CD8-positive, alpha-beta memory T cell (primary cell): ENCODE results near the gene MYLK2. TPM values are rescaled to one million over a fixed set of nuclear protein-coding genes. Genes with fewer than 3 reads are reported as not detected.
"Not testable (repeated sequence)": the region's sequence is repeated elsewhere in the genome, so short reads cannot be mapped to it uniquely, and the experiment has no call there.

ENCODE experiments used
- CTCF ChIA-PET: fragments of 350-600 bp; sonication (Branson Sonifier 250); formaldehyde crosslinking; loops from one replicate; lab custom pipeline; 2021; ENCODE audit warnings: antibody characterized with exemption; lab: Charles Lee
- POLR2A ChIA-PET: fragments of 350-600 bp; sonication (Branson Sonifier 250); formaldehyde crosslinking; loops from one replicate; lab custom pipeline; 2021; ENCODE audit warnings: antibody characterized with exemption; lab: Charles Lee
- DNase-seq, 5 donors: peaks; one replicate each; pipeline versions ENCODE4 v3.0.0 to v3.0.0-alpha.2; 2020 to 2022; ENCODE audit warnings: mixed read lengths in 1 of 5
- H3K27ac ChIP-seq: one replicate; pipeline ENCODE4 v1.7.0; 2013; ENCODE audit warnings: low read depth, mild to moderate bottlenecking, low read length, moderate library complexity
- H3K27me3 ChIP-seq: 2 replicates; pipeline ENCODE4 v1.7.0; 2013; ENCODE audit warnings: low read length, mild to moderate bottlenecking; ENCODE audit not compliant: insufficient read depth, poor library complexity, severe bottlenecking
- H3K36me3 ChIP-seq: 2 replicates; pipeline ENCODE4 v1.7.0; 2013; ENCODE audit warnings: mild to moderate bottlenecking, low read length, moderate library complexity; ENCODE audit not compliant: insufficient read depth
- H3K4me1 ChIP-seq: 2 replicates; pipeline ENCODE4 v1.7.0; 2013; ENCODE audit warnings: mild to moderate bottlenecking, low read length, moderate library complexity; ENCODE audit not compliant: insufficient read depth
- H3K4me3 ChIP-seq: 2 replicates; pipeline ENCODE4 v1.7.0; 2013; ENCODE audit warnings: mild to moderate bottlenecking, low read length
- H3K9me3 ChIP-seq: 2 replicates; pipeline ENCODE4 v1.7.0; 2013; ENCODE audit warnings: mild to moderate bottlenecking, low read length
- H3K27ac Mint-ChIP-seq, 8 donors: one replicate each; pipeline ENCODE4 v1.8.0; 2020 to 2021; ENCODE audit warnings: mixed read lengths in 8 of 8, mild to moderate bottlenecking in 6 of 8, inconsistent platforms in 3 of 8, moderate library complexity in 3 of 8
- H3K27me3 Mint-ChIP-seq, 2 donors: one replicate each; pipeline ENCODE4 v1.8.0; 2020 to 2021; ENCODE audit warnings: mixed read lengths in 2 of 2, mild to moderate bottlenecking in 1 of 2, moderate library complexity in 1 of 2
- H3K36me3 Mint-ChIP-seq, 3 donors: one replicate each; pipeline ENCODE4 v1.8.0; 2020 to 2021; ENCODE audit warnings: mixed read lengths in 3 of 3, inconsistent platforms in 1 of 3, mild to moderate bottlenecking in 1 of 3
- H3K4me1 Mint-ChIP-seq, 3 donors: one replicate each; pipeline ENCODE4 v1.8.0; 2020 to 2021; ENCODE audit warnings: mixed read lengths in 3 of 3, inconsistent platforms in 1 of 3, mild to moderate bottlenecking in 1 of 3
- H3K4me3 Mint-ChIP-seq, 7 donors: one replicate each; pipeline ENCODE4 v1.8.0; 2020 to 2021; ENCODE audit warnings: mixed read lengths in 7 of 7, mild to moderate bottlenecking in 6 of 7, moderate library complexity in 4 of 7, inconsistent platforms in 2 of 7
- H3K9me3 Mint-ChIP-seq, 5 donors: one replicate each; pipeline ENCODE4 v1.8.0; 2020 to 2022; ENCODE audit warnings: mixed read lengths in 5 of 5, mild to moderate bottlenecking in 3 of 5, moderate library complexity in 2 of 5, inconsistent platforms in 1 of 5
- polyA plus RNA-seq: library from polyadenylated mRNA; unstranded; fragments of 300-500 nt; fragmentation: Illumina TruSeq; gene quantifications from one replicate; pipeline ENCODE4 v1.2.3, GENCODE V29; 2021
- total RNA-seq, 2 experiments: library from RNA; stranded (reverse); gene quantifications; one replicate each; pipeline ENCODE4 v1.2.3, GENCODE V29; 2021

MYLK2 gene
- total and polyA plus RNA-seq, 3 experiments from 2014 or later: 0.13 to 0.24 TPM; not detected in 1

DNA sequence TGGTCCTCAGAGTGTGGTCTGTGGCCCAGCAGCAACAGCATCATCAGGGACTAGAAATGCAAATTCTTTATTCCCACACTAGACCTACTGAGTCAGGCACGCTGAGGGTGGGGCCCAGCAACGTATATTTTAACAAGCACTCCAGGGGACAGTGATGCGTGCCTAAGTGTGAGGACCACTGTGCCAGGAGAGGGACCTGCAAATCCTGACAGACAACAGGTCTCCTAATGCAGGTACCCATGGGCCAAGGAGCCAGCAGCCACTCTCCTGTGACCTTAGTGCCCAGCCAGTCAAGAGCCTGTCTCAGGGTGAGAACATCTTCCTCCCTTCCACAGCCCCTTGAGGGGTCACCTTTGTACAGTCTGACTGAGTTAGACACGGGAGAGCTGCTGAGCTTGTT, 8.0 kb upstream of the MYLK2 start:
- Mint-ChIP-seq H3K4me3 (no peak overlapping the region), H3K27me3 (peaks cover 0 to 4% of the 10 kb centered on the region in 2 donors), H3K9me3 (no peaks in the 10 kb centered on the region), H3K27ac (no peak overlapping the region), H3K4me1 (no peaks in the 10 kb centered on the region), H3K36me3 (no peaks in the 10 kb centered on the region)
- no peaks in the 10 kb centered on the region for H3K4me1 ChIP-seq
- no peak for DNase-seq
- H3K27ac ChIP-seq: no peak overlapping the region
- H3K36me3 ChIP-seq: no peaks in the 10 kb centered on the region
- H3K9me3 ChIP-seq: no peaks in the 10 kb centered on the region
- ChIA-PET CTCF (no interaction called here), POLR2A (no interaction called here)
- H3K27me3 ChIP-seq: no peaks in the 10 kb centered on the region
- no peak overlapping the region for H3K4me3 ChIP-seq

GRCh38 chr20:31811796-31812728, 7.1 kb upstream of the MYLK2 start:
- no peaks in the 10 kb centered on the region for H3K27me3 ChIP-seq
- H3K9me3 Mint-ChIP-seq: no peaks in the 10 kb centered on the region
- no peak for DNase-seq
- H3K4me1 Mint-ChIP-seq: no peaks in the 10 kb centered on the region
- no peaks in the 10 kb centered on the region for H3K9me3 ChIP-seq
- H3K36me3 ChIP-seq: no peaks in the 10 kb centered on the region
- H3K27ac ChIP-seq: no peak overlapping the region
- CTCF ChIA-PET: no interaction called here
- H3K4me1 ChIP-seq: no peaks in the 10 kb centered on the region
- H3K27me3 Mint-ChIP-seq: peaks cover 0 to 4% of the 10 kb centered on the region in 2 donors
- no peaks in the 10 kb centered on the region for H3K36me3 Mint-ChIP-seq
- H3K4me3 Mint-ChIP-seq: no peak overlapping the region
- POLR2A ChIA-PET: no interaction called here
- H3K27ac Mint-ChIP-seq: no peak overlapping the region
- no peak overlapping the region for H3K4me3 ChIP-seq

DNA sequence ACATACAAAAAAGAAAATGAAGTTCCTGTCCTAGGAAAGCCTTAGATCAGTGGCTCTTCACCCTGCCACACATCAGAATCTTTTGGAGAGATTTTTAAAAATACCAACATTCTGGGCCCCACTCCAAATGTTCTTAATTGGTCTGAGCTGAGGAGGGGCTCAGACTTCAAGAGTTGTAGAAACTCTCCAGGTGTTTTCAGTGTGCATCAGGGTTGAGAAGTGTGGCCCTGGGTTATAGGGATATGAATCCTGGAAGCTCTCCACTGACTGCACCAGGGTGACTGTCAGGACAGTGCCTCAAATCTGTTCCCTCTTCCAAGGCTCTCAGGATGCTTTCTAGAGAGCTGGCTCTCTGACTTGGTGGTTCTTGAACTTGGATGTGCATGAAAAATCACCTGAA, 5.5 kb upstream of the MYLK2 start:
- no peaks in the 10 kb centered on the region for H3K27me3 ChIP-seq
- Mint-ChIP-seq H3K36me3 (no peaks in the 10 kb centered on the region), H3K4me3 (no peak overlapping the region), H3K27ac (no peak overlapping the region), H3K4me1 (no peaks in the 10 kb centered on the region), H3K27me3 (peaks cover 0 to 4% of the 10 kb centered on the region in 2 donors), H3K9me3 (no peaks in the 10 kb centered on the region)
- no peak for DNase-seq
- CTCF ChIA-PET: interaction anchor here (1.2 kb wide), 1 partner anchor 10 kb away, joined by 8 read pairs; no protein-coding TSS in a partner anchor
- H3K4me1 ChIP-seq: no peaks in the 10 kb centered on the region
- no peaks in the 10 kb centered on the region for H3K9me3 ChIP-seq
- POLR2A ChIA-PET: no interaction called here
- no peaks in the 10 kb centered on the region for H3K36me3 ChIP-seq
- H3K4me3 ChIP-seq: no peak overlapping the region
- H3K27ac ChIP-seq: no peak overlapping the region

DNA sequence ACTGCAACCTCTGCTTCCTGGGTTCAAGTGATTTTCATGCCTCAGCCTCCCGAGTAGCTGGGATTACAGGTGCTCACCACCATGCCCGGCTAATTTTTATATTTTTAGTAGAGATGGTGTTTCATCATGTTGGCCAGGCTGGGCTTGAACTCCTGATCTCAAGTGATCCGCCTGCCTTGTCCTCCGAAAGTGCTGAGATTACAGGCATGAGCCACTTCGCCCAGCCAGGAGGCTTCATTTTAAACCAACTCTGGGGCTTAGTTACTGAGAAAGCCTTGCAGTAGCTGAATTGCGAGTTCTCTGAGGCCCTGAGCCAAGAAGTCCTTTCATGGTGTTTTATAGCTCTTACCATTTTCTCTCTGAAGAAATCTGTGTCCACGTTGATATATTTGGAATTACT, 5.0 kb upstream of the MYLK2 start:
- H3K9me3 ChIP-seq, H3K36me3 Mint-ChIP-seq, DNase-seq, H3K27ac ChIP-seq, H3K27me3 Mint-ChIP-seq, H3K4me3 ChIP-seq, H3K4me3 Mint-ChIP-seq, H3K4me1 ChIP-seq, POLR2A ChIA-PET, H3K27me3 ChIP-seq, H3K36me3 ChIP-seq, H3K9me3 Mint-ChIP-seq, H3K4me1 Mint-ChIP-seq, H3K27ac Mint-ChIP-seq: not testable (repeated sequence)
- CTCF ChIA-PET: interaction anchor here (1.2 kb wide), 1 partner anchor 9 kb away, joined by 8 read pairs; no protein-coding TSS in a partner anchor

GRCh38 chr20:31815408-31816188, 3.6 kb upstream of the MYLK2 start:
- no peak overlapping the region for H3K4me3 Mint-ChIP-seq
- H3K27ac Mint-ChIP-seq: no peak overlapping the region
- Histone ChIP-seq H3K4me1 (no peaks in the 10 kb centered on the region), H3K9me3 (no peaks in the 10 kb centered on the region), H3K27me3 (no peaks in the 10 kb centered on the region), H3K36me3 (no peaks in the 10 kb centered on the region), H3K27ac (no peak overlapping the region), H3K4me3 (no peak overlapping the region)
- no peak for DNase-seq
- H3K36me3 Mint-ChIP-seq: no peaks in the 10 kb centered on the region
- no peaks in the 10 kb centered on the region for H3K9me3 Mint-ChIP-seq
- POLR2A ChIA-PET: no interaction called here
- CTCF ChIA-PET: no interaction called here
- H3K4me1 Mint-ChIP-seq: no peaks in the 10 kb centered on the region
- no peaks in the 10 kb centered on the region for H3K27me3 Mint-ChIP-seq

DNA sequence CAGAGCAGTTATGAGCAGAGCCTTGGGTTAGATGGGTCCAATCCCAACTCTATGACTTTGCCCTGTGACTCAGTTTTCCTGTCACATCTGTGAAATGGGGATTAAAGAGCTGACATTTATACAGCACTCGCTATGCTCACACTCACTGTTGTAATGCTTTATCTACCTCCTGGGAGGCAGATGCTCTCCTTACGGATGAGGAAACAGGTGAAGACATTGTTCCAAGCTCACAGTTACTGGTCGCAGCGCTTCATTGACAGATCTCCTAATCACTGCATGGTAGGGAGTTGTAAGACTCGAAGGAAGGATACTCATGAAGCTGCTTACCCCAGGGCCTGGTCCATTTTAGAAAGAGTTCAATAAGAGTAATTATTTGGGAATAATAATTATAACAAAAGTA, 2.9 kb upstream of the MYLK2 start:
- ChIA-PET POLR2A (no interaction called here), CTCF (interaction anchor here (1.2 kb wide), 1 partner anchor 34 kb away, joined by 3 read pairs; no protein-coding TSS in a partner anchor)
- DNase-seq: no peak
- Mint-ChIP-seq H3K36me3 (no peaks in the 10 kb centered on the region), H3K4me1 (no peaks in the 10 kb centered on the region), H3K9me3 (no peaks in the 10 kb centered on the region), H3K27ac (no peak overlapping the region), H3K27me3 (no peaks in the 10 kb centered on the region), H3K4me3 (no peak overlapping the region)
- no peak overlapping the region for H3K4me3 ChIP-seq
- H3K9me3 ChIP-seq: no peaks in the 10 kb centered on the region
- H3K27ac ChIP-seq: no peak overlapping the region
- H3K4me1 ChIP-seq: no peaks in the 10 kb centered on the region
- no peaks in the 10 kb centered on the region for H3K27me3 ChIP-seq
- no peaks in the 10 kb centered on the region for H3K36me3 ChIP-seq

DNA sequence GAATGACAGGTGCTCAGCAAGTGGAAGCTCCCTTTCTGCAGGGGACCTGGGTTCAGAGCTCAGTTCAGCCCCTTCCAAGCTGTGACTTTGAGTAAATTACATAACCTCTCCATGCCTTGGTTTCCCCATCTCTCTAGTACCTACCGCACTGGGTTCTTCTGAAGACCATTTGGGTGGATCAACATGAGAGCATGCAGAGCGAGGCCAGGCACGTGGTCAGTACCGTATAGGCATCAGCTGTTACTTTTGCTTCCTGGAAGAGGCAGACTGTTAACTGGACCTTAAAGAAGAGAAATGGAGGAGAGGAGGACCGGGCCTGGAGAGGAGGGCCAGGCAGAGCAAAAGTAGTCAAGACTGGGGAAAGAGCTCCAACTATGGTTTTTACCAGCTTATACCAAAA, 1.7 kb upstream of the MYLK2 start:
- H3K27me3 ChIP-seq: no peaks in the 10 kb centered on the region
- Mint-ChIP-seq H3K27ac (no peak overlapping the region), H3K9me3 (no peaks in the 10 kb centered on the region), H3K27me3 (no peaks in the 10 kb centered on the region), H3K4me3 (no peak overlapping the region), H3K4me1 (peaks cover 0 to 2% (median 0%) of the 10 kb centered on the region in 3 donors), H3K36me3 (no peaks in the 10 kb centered on the region)
- no peaks in the 10 kb centered on the region for H3K9me3 ChIP-seq
- DNase-seq: no peak
- ChIA-PET CTCF (interaction anchor here (0.7 to 1.6 kb wide), 3 partner anchors 29 to 214 kb away, joined by 3 read pairs; no protein-coding TSS in a partner anchor), POLR2A (no interaction called here)
- no peak overlapping the region for H3K4me3 ChIP-seq
- no peak overlapping the region for H3K27ac ChIP-seq
- no peaks in the 10 kb centered on the region for H3K36me3 ChIP-seq
- no peaks in the 10 kb centered on the region for H3K4me1 ChIP-seq

DNA sequence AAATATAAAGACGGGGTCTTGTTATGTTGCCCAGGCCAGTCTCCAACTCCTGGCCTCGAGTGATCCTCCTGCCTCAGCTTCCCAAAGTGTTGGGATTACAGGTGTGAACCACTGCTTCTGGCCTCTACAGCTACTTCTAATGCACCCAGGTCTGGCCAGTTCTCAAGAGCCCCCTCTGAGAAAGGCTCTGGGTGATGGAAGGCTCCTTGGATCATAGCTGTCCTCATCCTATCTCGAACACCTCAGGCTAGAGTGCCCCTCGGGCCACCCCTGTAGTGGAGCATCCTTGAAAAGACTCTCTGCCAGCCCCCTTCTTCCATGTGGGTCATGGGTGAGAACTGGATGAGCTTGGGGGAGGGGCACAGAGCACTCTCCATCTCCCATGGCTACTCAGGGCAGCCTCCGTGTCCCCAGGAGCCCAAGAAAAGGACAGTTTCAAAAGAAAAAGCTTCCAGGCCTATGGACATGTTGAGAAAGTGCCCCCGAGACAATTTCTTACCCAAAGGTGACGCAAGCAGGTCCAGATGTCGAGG, 714 bp upstream of the MYLK2 start:
- Histone ChIP-seq H3K9me3 (no peaks in the 10 kb centered on the region), H3K36me3 (no peaks in the 10 kb centered on the region), H3K27me3 (no peaks in the 10 kb centered on the region), H3K4me3 (no peak overlapping the region), H3K27ac (no peak overlapping the region), H3K4me1 (no peaks in the 10 kb centered on the region)
- Mint-ChIP-seq H3K4me1 (peaks cover 0 to 5% (median 5%) of the 10 kb centered on the region in 3 donors), H3K27me3 (no peaks in the 10 kb centered on the region), H3K36me3 (no peaks in the 10 kb centered on the region), H3K27ac (no peak overlapping the region), H3K4me3 (no peak overlapping the region), H3K9me3 (no peaks in the 10 kb centered on the region)
- POLR2A ChIA-PET: no interaction called here
- CTCF ChIA-PET: interaction anchor here (0.7 to 1.6 kb wide), 2 partner anchors 28 to 34 kb away, joined by 3 read pairs; no protein-coding TSS in a partner anchor
- no peak for DNase-seq
